ENCODE data around the gene HES4. TPM values are rescaled to one million over a fixed set of nuclear protein-coding genes. Genes with fewer than 3 reads are reported as not detected.
"Not testable (repeated sequence)": the region's sequence is repeated elsewhere in the genome, so short reads cannot be mapped to it uniquely, and the experiment has no call there.

The HES4 gene
- total RNA-seq, 1 experiment from 2014 or later = 15.3 TPM

GRCh38 chr1:1014799-1015681 lies 15.1 kb upstream of the HES4 start:
- Histone ChIP-seq H3K4me1 (peaks cover 5% of the 10 kb centered on the region; the same call in 1 of the 2 replicates), H3K27me3 (no peaks in the 10 kb centered on the region), H3K27ac (no peak overlapping the region), H3K36me3 (no peaks in the 10 kb centered on the region), H3K4me3 (no peak overlapping the region), H3K9me3 (replicated peaks) (no peaks in the 10 kb centered on the region)
- DNase-seq = peak; percentile 61 to 63

- peaks cover 5% of the 10 kb centered on the region; the same call in 1 of the 2 replicates for H3K4me1 ChIP-seq
- peak overlapping the region; percentile 58 for H3K4me3 ChIP-seq
- H3K9me3 ChIP-seq (replicated peaks) = no peaks in the 10 kb centered on the region
- no peaks in the 10 kb centered on the region for H3K36me3 ChIP-seq
- no peak overlapping the region for H3K27ac ChIP-seq
- DNase-seq = no peak
- H3K27me3 ChIP-seq = no peaks in the 10 kb centered on the region
Measured at GRCh38 chr1:1013922-1014648, 14.2 kb upstream of the HES4 start.

- Histone ChIP-seq H3K27me3 (no peaks in the 10 kb centered on the region), H3K27ac (no peak within 1 kb of the TSS), H3K4me1 (peaks cover 5% of the 10 kb centered on the region; the same call in 1 of the 2 replicates), H3K9me3 (replicated peaks) (no peaks in the 10 kb centered on the region), H3K36me3 (no peaks in the 10 kb centered on the region), H3K4me3 (peak within 1 kb of the TSS; percentile 58)
- DNase-seq = peak; percentile 77 to 83
Measured at GRCh38 chr1:1013105-1013921, 13.4 kb upstream of the HES4 start, which contains the start of gene ISG15. Gene ISG15 (plus strand): TSS chr1:1013497. CDS start chr1:1013574, 77 bp downstream.

- not testable (repeated sequence) for H3K4me1 ChIP-seq; H3K27ac ChIP-seq; H3K27me3 ChIP-seq; DNase-seq; H3K36me3 ChIP-seq; H3K9me3 ChIP-seq (replicated peaks)
- peak overlapping the region; percentile 58 for H3K4me3 ChIP-seq
Measured at GRCh38 chr1:1012736-1013104, 12.8 kb upstream of the HES4 start.

GRCh38 chr1:1011396-1011949 lies 11.6 kb upstream of the HES4 start:
- Histone ChIP-seq H3K36me3 (no peaks in the 10 kb centered on the region), H3K4me1 (peaks cover 6% of the 10 kb centered on the region), H3K27me3 (no peaks in the 10 kb centered on the region), H3K27ac (no peak overlapping the region), H3K9me3 (replicated peaks) (no peaks in the 10 kb centered on the region), H3K4me3 (no peak overlapping the region)
- DNase-seq = no peak

GRCh38 chr1:1010131-1010530 lies 10.2 kb upstream of the HES4 start:
- H3K9me3 ChIP-seq (replicated peaks); H3K36me3 ChIP-seq; H3K27ac ChIP-seq; H3K4me3 ChIP-seq; H3K27me3 ChIP-seq; DNase-seq: not testable (repeated sequence)
- peaks cover 13% of the 10 kb centered on the region for H3K4me1 ChIP-seq

- Histone ChIP-seq H3K36me3 (no peaks in the 10 kb centered on the region), H3K9me3 (replicated peaks) (no peaks in the 10 kb centered on the region), H3K27ac (peak overlapping the region; percentile 93; the same call in 1 of the 2 replicates), H3K4me3 (no peak overlapping the region), H3K4me1 (peaks cover 24% of the 10 kb centered on the region), H3K27me3 (no peaks in the 10 kb centered on the region)
- no peak for DNase-seq
Measured at GRCh38 chr1:1006305-1007159, 6.6 kb upstream of the HES4 start.

GRCh38 chr1:1005774-1006304 lies 5.9 kb upstream of the HES4 start:
- Histone ChIP-seq H3K27ac (peak overlapping the region; percentile 93), H3K9me3 (replicated peaks) (no peaks in the 10 kb centered on the region), H3K36me3 (no peaks in the 10 kb centered on the region), H3K4me1 (peaks cover 24% of the 10 kb centered on the region), H3K27me3 (no peaks in the 10 kb centered on the region), H3K4me3 (peak overlapping the region; percentile 27; the same call in 1 of the 2 replicates)
- no peak for DNase-seq

GRCh38 chr1:1004780-1005697 lies 5.1 kb upstream of the HES4 start:
- peak overlapping the region; percentile 93 for H3K27ac ChIP-seq
- H3K4me3 ChIP-seq = peak overlapping the region; percentile 27
- H3K4me1 ChIP-seq = peaks cover 24% of the 10 kb centered on the region
- H3K9me3 ChIP-seq (replicated peaks) = no peaks in the 10 kb centered on the region
- peak; percentile 88 to 93 for DNase-seq
- no peaks in the 10 kb centered on the region for H3K27me3 ChIP-seq
- H3K36me3 ChIP-seq = no peaks in the 10 kb centered on the region

GRCh38 chr1:1004420-1004779 lies 4.5 kb upstream of the HES4 start:
- no peak for DNase-seq
- Histone ChIP-seq H3K36me3 (no peaks in the 10 kb centered on the region), H3K27me3 (no peaks in the 10 kb centered on the region), H3K4me3 (peak overlapping the region; percentile 27), H3K27ac (peak overlapping the region; percentile 93), H3K9me3 (replicated peaks) (no peaks in the 10 kb centered on the region), H3K4me1 (peaks cover 24% of the 10 kb centered on the region)

- H3K27me3 ChIP-seq = no peaks in the 10 kb centered on the region
- H3K27ac ChIP-seq = peak overlapping the region; percentile 93
- no peaks in the 10 kb centered on the region for H3K9me3 ChIP-seq (replicated peaks)
- H3K4me1 ChIP-seq = peaks cover 24% of the 10 kb centered on the region
- no peak for DNase-seq
- peak overlapping the region; percentile 27 for H3K4me3 ChIP-seq
- H3K36me3 ChIP-seq = no peaks in the 10 kb centered on the region
Measured at GRCh38 chr1:1003618-1004419, 3.9 kb upstream of the HES4 start.

All from SJCRH30 (cell line).